T1000 (cell line): ENCODE results near the gene CRYZL1.
"Not testable (repeated sequence)": the region's sequence is repeated elsewhere in the genome, so short reads cannot be mapped to it uniquely, and the experiment has no call there.

Experiments used
- DNase-seq: peaks from one replicate; lab custom pipeline; 2025; ENCODE audit warnings: mixed read lengths; lab: John Stamatoyannopoulos, UW

Gene CRYZL1

DNA sequence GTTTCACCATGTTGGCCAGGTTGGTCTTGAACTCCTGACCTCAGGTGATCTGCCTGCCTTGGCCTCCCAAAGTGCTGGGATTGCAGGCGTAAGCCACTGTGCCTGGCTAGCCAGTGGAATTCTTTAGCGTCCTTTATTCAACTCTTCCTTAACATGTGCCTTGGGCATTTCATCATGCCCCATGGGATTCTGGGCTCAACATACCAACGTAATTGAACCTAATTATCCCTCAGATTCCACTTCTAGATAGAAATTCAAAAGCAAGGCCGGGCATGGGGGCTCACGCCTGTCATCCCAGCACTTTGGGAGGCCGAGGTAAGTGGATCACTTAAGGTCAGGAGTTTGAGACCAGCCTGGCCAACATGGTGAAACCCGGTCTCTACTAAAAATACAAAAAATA, 15.4 kb downstream of the CRYZL1 start:
- not testable (repeated sequence) for DNase-seq

DNA sequence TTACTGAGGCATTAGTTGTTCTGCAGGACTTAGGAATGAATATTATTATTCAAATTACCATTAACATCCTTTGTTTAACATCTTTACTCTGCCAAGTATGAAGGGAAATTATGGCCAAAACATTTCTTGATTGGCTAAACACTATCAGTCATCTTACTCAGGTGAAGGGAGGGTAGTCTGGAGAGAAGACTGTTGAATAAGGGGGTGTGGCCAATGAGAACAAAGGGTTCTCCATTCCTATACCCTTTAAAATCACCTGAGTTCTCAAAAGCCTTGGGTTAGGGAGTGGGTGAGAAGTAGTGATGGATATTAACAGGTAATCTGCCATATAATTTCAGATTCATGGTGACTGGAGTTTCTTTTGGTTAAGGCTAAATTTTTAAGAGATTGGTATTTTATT, 19.3 kb downstream of the CRYZL1 start:
- DNase-seq = no peak

DNA sequence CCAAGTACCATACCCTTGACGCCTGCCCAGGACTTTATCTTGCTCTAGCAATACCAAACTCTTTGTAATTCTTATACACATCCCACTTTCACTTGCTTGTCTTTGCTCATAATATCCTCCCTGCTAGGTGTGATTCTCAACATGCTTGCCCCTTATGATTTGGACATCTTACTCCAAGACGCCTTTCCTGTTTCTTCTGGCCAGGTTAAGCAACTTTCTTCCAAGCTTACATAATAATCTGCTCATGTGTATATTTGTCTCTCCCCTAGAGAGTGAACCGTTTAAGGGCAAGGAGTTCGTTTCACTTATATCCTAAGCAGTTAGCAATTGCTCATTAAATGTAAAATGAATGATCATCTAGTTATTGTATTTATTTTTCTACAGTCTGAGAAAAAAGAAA, 21.8 kb downstream of the CRYZL1 start:
- DNase-seq = no peak

DNA sequence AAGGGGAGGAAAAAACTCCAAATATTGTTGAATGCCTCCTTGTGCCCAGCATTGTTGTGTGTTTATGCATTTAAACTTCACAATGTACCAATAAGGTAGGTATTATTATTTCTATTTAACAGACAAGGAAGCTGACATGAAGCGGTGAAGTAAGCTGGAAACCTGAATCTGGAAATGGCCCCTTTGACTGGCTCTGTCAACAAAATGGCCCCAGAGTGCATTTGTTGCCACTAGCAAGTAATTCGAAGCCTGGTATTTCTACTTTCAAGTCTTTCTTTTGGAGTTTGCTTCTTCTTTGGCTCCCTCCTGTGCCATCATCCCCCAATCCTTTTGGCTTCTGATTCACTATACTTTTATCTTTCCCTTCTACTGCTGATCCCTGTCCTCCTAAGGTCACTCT, 23.1 kb downstream of the CRYZL1 start:
- DNase-seq = no peak

DNA sequence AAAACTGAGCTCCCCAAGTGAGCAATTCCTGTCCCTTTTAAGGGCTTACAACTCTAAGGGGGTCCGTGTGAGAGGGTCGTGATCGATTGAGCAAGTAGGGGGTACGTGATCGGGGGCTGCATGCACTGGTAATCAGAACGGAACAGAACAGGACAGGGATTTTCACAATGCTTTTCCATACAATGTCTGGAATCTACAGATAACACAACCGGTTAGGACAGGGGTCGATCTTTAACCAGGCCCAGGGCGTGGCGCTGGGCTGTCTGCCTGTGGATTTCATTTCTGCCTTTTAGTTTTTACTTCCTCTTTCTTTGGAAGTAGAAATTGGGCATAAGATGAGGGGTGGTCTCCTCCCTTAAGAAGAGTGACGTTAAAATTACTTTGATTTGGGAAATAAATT, 24.0 kb downstream of the CRYZL1 start:
- DNase-seq = not testable (repeated sequence)

DNA sequence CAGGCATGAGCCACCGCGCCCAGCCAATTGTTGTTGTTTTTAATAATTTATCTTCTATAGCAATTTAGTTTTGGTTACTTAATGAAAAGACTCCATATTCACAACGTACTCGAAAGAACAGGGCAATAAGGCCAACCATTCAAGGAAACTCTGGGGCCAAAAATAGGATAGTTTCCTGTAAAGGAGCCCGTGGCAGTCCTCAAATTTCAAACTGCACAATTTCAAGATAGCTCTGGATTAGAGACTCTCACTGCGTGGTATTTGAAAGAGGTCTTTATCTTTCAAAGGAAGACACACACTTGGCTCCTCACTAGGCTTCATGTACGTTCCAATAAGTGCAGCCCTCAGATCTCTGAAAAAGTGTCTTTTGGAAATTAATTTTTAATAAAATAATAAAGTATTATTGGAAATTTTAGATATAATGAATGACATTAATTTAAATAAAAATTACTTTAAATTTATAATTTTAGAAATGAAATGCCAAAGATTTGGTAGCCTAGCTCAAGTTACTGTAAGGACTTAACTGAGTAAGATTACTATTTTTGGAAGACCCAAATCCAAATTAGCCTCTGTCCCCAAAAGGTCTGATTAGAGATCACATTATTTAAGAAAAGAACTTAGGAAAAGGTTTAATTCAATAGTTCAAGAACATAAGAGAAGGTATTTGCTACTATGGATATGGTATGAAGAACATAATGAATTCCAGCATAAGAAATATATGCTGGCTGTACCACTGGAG, 30.4 kb downstream of the CRYZL1 start:
- DNase-seq = no peak

DNA sequence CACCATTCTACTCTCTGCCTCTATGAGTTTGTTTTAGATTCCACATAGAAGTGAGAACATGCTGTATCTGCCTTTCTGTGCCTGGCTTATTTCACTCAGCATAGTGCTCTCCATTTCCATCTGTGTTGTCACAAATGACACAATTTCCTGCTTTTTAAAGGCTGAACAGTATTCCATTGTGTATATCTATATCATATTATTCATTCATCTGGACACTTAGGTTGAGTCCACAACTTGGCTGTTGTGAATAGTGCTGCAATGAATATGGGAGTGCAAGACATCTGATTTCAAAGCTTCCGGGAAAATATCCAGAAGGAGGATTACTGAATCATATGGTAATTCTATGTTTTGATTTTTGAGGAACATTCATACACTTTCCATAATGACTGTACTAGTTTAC, 33.0 kb downstream of the CRYZL1 start:
- DNase-seq = no peak

DNA sequence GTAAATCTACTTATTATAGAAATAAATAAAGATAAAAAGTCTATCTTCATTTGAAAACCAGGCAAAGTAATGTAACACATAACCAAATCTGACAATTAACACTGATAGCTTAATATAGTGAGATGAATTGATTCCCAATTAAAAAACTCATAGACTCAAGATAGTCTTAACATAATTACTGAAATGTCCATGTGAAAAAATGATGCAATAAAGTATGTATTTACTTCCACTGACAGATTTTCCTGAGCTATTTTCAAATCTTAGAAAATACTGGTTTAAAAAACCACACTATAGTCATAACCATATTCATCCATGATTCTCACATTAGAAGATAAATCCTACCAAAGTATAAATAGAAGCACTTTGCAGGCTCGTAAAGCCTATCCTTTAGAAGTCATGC, 43.5 kb downstream of the CRYZL1 start:
- no peak for DNase-seq

DNA sequence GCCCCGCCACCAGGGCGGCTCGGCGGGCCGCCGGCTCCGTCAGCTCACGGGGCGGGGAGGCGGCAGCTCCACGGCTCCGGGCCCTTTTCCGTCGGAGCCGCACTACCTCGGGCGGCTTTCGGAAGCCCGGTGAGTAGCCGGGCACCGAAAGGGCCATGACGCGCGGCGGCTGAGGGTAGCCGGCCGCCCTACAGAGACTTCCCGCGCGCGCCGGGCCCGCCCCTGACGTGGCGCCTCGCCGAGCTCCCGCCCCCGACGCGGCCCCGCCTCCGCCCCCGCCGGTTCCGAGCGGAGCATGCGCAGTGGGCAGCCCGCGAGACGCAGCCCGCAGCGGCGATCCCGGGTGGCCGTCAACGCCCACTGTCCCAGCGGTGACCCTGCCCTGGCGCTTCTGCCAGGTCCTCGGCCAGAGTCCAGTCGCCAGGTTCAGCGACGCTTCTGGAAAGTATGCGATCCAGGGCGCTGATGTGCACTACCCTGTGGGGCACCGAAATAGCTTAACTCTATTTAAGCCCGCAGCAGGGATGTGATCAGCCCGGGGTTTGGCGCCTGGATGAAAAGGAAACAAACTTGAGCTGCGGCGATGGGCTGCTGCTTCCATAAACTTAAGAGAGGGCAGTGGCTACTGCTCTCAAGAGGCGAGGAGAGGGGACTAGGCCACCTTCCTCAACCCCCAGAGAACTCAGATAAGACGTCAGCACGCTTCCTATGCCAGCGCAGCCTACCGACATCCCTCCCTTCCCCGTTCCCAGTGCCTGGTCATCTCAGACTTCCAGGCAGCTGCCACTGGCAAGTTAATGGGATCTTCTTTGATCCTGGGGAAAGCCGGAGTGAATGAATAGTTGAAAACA, 52.8 kb downstream of the CRYZL1 start, which contains the start of gene DONSON:
DONSON (minus strand) TSS at position 200 of the 851 bp plus-strand sequence; CDS start at position 157, 43 bp downstream.
- DNase-seq = peak; percentile 91

DNA sequence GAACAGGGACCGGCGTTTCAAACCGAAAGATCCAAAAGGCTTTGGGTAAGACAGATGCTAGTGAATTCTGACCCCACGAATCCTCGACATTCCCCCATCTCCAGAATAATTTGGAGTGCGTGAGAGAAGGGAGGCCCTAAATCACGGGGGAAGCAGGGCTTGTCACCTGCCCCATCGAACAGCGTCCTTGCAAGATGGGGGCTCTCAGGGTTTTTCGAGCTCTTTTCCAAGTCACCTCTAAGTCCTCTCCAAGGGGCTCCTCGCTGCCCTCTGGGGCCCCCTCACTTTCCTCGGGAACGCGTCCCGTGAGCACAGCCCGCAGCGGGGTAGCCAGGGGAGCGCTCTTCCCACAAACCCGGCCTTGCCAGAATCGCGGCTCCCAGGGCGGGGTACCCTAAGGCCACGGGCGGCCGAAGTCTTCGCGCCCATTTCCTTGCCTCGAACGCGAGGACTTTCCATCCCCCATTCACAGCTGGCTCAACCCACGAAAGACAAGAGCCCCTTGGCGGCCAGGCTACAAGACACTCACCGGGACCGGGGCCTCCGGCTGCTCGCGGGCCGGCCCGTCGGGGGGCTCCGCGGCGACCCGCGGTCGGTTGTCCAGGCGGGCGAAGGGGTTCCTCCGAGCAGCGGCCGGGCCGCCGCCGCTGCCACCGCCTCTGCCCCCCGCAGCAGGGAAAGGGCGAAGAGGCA, 53.6 kb downstream of the CRYZL1 start:
- DNase-seq = peak; percentile 34

DNA sequence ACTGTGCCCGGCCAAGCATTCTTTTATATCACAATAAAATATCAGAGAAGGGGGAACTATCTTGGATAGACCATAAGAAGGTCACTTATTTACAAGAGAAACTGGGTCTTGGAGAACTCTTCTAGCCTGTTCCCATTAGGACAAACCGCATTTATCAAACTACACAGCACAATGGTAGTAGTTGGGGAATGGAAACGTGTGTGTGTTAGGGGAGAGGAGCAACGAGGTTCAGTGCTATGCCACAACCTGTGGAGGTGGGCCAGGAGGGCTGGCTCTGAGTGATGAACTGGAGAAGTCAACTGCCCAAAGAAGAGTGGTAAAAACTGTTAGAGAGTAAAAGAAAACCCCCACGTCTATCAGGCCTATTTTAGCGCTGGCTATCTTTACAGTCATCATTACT, 54.6 kb downstream of the CRYZL1 start:
- DNase-seq = no peak

DNA sequence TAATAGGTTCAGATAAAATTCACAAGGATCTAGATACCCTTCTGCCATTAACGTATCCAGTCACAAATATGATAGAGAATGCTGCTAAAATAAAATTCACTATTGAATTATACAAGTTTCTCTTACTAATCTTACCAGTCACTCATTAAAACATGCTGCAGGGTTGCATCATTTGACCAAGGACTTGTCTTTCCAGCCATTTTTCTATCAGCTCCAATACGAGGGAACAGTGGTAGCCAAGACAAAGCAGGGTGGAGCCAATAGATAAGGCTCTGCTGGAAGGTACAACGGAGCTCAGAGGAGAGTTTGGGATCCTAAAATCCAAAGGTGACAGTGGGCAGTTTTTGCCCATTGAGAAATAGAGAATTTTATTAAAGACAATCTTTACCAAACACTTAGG, 57.1 kb downstream of the CRYZL1 start:
- no peak for DNase-seq

DNA sequence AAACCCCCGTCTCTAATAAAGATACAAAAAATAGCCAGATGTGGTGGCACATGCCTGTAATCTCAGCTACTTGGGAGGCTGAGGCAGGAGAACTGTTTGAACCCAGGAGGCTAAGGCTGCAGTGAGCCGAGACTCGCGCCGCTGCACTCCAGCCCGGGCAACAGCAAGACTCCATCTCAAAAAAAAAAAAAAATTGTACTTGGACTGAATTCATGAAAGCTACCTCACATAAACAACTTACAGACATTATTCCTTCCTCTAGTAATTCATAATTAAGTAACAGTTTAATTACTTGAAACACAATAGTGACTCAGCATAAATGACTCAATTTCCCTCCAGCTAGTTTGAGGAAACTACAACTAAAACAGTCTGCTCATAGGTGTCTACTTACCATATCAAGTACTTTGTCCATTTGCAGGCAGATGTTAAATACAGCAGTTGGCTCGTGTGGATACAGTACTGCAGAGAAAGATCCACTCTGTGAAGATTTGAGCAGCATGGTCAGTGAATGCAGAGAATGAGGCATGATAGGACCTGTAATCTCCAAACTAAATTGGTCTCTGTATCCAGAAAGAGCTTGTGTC, 62.5 kb downstream of the CRYZL1 start:
- DNase-seq = no peak

DNA sequence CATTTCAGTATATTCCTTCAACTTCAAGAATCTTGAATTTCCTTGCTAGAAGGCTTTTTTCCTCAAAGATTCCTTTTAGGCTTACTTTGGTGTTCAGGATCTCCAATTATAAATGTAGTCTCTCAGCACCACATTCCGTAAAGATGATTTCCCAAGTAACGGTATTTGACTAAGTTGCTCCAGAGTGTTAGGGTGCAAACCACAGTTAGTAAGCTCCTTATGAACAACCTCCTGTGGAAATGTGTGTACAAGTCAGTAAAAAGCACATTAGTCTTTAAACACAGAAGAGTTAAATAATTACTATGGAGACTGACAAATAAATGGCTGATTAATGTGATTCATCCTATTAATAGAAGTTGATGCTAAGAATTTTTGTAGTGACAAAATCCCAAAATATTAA, 63.3 kb downstream of the CRYZL1 start:
- DNase-seq = no peak

DNA sequence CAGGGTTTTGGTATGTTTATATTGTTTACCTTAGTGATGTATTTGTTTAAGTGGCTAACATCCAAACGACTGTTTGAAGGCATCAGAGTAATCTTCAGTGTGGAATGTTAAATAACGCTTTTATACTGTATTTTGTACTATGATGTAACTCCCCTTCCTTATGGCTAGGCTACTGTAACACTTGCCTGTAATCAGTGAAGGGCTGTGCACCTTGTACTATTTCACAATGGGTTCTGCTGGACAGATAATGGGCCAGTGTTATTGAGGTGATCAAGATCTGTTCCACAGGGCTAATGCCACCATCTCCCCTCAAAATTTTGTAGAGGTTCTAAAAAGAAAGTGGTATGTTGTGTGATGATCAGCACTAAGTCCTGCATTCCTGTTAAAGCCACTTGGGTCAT, 64.8 kb downstream of the CRYZL1 start:
- not testable (repeated sequence) for DNase-seq

DNA sequence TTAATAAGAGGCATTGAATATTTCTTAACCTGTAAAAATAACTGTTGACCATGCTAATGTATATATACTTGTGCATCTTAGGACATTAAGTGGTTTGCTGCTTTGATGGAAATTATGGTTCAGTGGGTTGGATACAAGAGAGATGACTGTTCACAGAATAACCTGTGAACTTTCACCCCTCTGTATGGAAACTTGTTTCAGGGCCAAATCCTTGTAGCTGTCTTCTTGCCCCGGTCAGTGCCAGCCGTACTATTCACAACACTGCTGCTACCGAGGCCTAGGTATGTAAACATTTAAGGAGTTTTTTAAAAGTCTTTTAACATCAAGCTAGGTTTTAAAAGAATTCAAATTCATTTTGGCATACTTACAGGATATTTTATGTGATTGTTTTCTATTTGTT, 69.2 kb downstream of the CRYZL1 start:
- no peak for DNase-seq

DNA sequence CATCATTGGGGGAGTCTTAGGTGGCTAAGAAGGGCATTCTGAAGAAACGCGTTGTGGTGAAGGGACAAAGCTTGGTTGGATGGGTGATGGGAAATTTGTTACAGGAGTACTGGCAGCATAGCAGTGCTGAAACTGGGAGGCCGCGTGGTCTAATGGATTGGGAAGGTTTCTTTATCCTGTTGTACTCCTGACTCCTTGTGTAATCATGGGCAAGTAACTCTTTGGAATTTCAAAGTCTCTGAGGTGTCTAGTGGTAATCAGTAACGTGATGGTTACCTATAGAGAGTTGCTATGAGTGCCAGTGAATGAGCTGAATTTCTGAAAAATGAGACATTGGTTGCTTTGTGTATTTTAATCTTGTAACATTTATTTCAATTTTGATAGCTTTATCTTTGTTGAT, 71.5 kb downstream of the CRYZL1 start:
- DNase-seq = no peak

DNA sequence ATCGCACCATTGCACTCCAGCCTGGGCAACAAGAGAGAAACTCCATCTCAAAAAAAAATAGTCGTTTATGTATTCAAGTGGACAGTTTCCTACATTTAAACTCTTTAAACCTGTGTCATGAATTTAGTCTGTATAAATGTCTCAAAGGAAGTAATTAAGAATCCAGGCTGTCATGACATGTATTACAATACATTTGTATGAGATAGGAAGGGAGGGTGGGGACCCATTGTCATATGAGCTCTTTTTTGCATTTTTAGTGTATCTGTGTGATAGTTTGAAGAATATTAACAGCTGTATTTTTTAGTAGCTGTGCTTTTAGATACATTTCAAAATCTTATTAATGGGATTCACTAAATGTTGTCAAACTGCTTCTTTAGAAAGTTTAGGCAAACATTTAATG, 73.1 kb downstream of the CRYZL1 start:
- no peak for DNase-seq

DNA sequence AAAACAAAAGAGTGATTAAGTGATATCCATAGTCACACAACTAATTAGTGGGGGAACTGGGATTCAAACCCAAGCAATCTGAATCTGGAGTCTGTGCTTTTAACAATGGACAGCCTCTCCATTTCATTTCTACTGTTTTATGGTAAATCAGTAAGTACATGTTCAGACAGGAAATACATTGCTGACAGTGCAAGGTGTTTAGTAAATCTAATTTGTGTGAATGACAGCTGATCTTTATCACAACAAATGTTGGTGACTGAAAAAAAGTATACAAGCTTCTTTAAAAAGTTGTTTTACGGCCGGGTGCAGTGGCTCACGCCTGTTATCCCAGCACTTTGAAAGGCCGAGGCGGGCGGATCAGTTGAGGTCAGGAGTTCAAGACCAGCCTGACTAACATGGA, 73.6 kb downstream of the CRYZL1 start:
- no peak for DNase-seq

DNA sequence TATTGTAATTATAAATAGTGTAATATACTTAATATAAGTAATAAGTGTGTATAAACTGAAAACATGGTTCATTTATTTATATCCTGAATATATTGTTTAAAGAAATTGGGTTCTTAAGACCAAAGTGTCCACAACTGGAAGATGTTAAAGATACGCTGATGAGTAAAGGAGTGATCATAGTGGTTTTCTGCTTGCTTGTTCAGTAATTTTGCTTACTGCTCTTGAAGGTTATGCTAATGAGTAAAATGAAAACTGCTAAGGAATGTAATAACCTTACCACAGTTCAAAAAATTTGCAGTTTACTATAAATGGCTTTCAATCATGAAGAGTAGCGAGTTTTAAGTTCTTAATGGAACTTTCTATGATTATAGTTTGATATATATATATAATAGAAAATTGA, 75.0 kb downstream of the CRYZL1 start:
- no peak for DNase-seq

DNA sequence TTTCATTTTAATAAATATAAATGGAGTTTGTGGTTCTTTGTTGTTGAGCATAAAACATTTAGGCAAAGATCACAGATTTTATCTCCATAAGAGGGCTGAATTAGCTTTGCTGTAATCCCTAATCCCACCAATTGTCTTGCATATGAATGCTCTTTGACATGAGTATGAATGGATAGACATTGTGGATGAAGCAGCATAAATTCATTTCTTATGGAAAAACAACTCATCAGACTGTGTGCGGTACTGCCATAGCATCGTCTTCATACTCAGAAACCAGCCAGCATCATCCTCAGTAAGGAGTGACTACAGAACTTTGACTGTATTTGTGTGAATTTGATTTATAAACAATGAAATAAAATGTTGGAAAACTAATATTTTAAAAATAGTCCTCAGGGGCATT, 79.2 kb downstream of the CRYZL1 start:
- no peak for DNase-seq

DNA sequence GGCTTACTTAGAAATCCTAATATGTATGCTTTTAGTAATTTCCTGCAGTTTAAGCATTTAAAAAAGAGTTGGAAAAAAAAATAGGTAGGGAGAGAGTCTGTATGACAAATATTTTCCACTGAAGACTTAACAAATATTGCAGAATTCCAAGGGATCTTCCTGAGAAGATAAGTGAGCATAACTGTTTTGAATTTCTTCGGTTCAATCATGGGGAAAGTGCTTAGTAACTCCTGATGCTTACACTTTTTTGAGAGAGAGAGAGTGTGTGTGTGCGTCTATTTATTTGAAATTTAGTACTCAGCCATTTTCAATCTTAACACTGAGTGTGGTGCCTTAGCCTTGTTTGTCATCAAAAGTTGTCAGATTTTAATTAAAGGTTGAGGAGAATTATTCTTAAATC, 80.2 kb downstream of the CRYZL1 start:
- DNase-seq = no peak
